ENCODE data around the gene NTF4. TPM values are rescaled to one million over a fixed set of nuclear protein-coding genes. Genes with fewer than 3 reads are reported as not detected.
A peak's percentile ranks its signal among the peaks of the same experiment; 100 is the strongest.

NTF4 gene
- total RNA-seq, 1 experiment from 2014 or later, result 3.9 TPM

GRCh38 chr19:49071860-49072547 lies 7.4 kb upstream of the NTF4 start (continued):
- TF ChIP-seq ZNF281 (CRISPR knock-in tag; IDR thresholded peaks at IDR 0.05), result peak; percentile 81; the same call in 1 of the 2 replicates
- TF ChIP-seq NFE2L1 (CRISPR knock-in tag; IDR thresholded peaks at IDR 0.05), result peak; percentile 93
- TF ChIP-seq ERG (CRISPR knock-in tag; IDR thresholded peaks at IDR 0.05), result no peak
- no peak for TF ChIP-seq ZNF532 (CRISPR knock-in tag; IDR thresholded peaks at IDR 0.05; ENCODE audit: borderline replicate concordance)
- TF ChIP-seq GTF2I (CRISPR knock-in tag; conservative IDR thresholded peaks at IDR 0.05), result no peak
- no peak for TF ChIP-seq KAT7 (CRISPR knock-in tag; IDR thresholded peaks at IDR 0.05; ENCODE audit: borderline replicate concordance)
- TF ChIP-seq ZSCAN18 (CRISPR knock-in tag; IDR thresholded peaks at IDR 0.05), result no peak
- TF ChIP-seq ZNF121 (CRISPR knock-in tag; IDR thresholded peaks at IDR 0.05), result no peak
- peak; percentile 69; the same call in 1 of the 2 replicates for TF ChIP-seq NR2C2 (CRISPR knock-in tag; IDR thresholded peaks at IDR 0.05)
- no peak for TF ChIP-seq ATF6 (CRISPR knock-in tag; IDR thresholded peaks at IDR 0.05)
- TF ChIP-seq CBFB (CRISPR knock-in tag; IDR thresholded peaks at IDR 0.05; ENCODE audit: low read depth), result peak; percentile 69; the same call in 1 of the 2 replicates
- peak; percentile 9; the same call in 1 of the 2 replicates for TF ChIP-seq NFYB (CRISPR knock-in tag; conservative IDR thresholded peaks at IDR 0.05; ENCODE audit: low read depth)

- Mint-ChIP-seq H3K9me3 (peaks cover 8% of the 10 kb centered on the region), H3K36me3 (no peaks in the 10 kb centered on the region; the same call in 1 of the 2 replicates), H3K4me3 (no peak overlapping the region), H3K27ac (no peak overlapping the region), H3K4me1 (peaks cover 28% of the 10 kb centered on the region), H3K27me3 (ENCODE audit: low read depth) (peaks cover 95% of the 10 kb centered on the region)
- ChIA-PET POLR2A (no interaction called here), CTCF (interaction anchor here (0.9 to 3.3 kb wide), 6 partner anchors 14 to 140 kb away, joined by 3 to 10 read pairs (median 6); no protein-coding TSS in a partner anchor)
- DNase-seq (ENCODE audit: low spot score) (no peak), ATAC-seq (no peak)
- TF ChIP-seq CDX4 (CRISPR knock-in tag; IDR thresholded peaks at IDR 0.05; ENCODE audit: borderline replicate concordance) (no peak), ZNF317 (CRISPR knock-in tag; IDR thresholded peaks at IDR 0.05; ENCODE audit: borderline replicate concordance, low read depth) (no peak), EMX1 (CRISPR knock-in tag; IDR thresholded peaks at IDR 0.05) (no peak), FOXP1 (CRISPR knock-in tag; IDR thresholded peaks at IDR 0.05; ENCODE audit: borderline replicate concordance) (no peak), E2F4 (CRISPR knock-in tag; IDR thresholded peaks at IDR 0.05; ENCODE audit: borderline replicate concordance, low read depth) (no peak), FOXP4 (CRISPR knock-in tag; IDR thresholded peaks at IDR 0.05) (no peak)
Observed at GRCh38 chr19:49070416-49070815, 5.8 kb upstream of the NTF4 start.
